B cell (primary cell): ENCODE results near the gene PML. TPM values are rescaled to one million over a fixed set of nuclear protein-coding genes. Genes with fewer than 3 reads are reported as not detected.

ENCODE experiments used
- ATAC-seq: fragments of 200-7000 bp; cut with Tn5 transposase; one replicate; pipeline ENCODE4 v1.10.0; 2021; ENCODE audit warnings: low read depth, mild to moderate bottlenecking, moderate number of reproducible peaks, moderate library complexity
- CTCF ChIA-PET: fragments of 350-600 bp; sonication (Branson Sonifier 250); formaldehyde crosslinking; loops from one replicate; lab custom pipeline; 2021; ENCODE audit warnings: antibody characterized with exemption, inconsistent platforms; lab: Charles Lee
- POLR2A ChIA-PET: fragments of 350-600 bp; sonication (Branson Sonifier 250); formaldehyde crosslinking; loops from one replicate; lab custom pipeline; 2021; ENCODE audit warnings: antibody characterized with exemption; lab: Charles Lee
- DNase-seq: peaks from one replicate; pipeline ENCODE4 v3.0.0; 2013
- H2AFZ ChIP-seq: 2 replicates; pipeline ENCODE4 v1.6.1; 2012; ENCODE audit warnings: mild to moderate bottlenecking, low read depth, low read length; ENCODE audit not compliant: insufficient read depth, poor library complexity, severe bottlenecking
- H3K27ac ChIP-seq, 2 donors: 1 replicate in 1 of 2; 2 replicates in 1 of 2; pipeline ENCODE4 v1.5.1; 2012 to 2013; ENCODE audit warnings: low read length in 2 of 2, mild to moderate bottlenecking in 2 of 2, moderate library complexity in 1 of 2
- H3K27me3 ChIP-seq, 4 experiments: fragments of 200-600 bp in 1 of 4; sonication (generic) in 1 of 4; replicated peaks in 1 of 4; 1 replicate in 2 of 4; 2 replicates in 2 of 4; pipeline versions ENCODE4 v1.6.1 to v1.7.0; 2013 to 2016; ENCODE audit warnings: low read length in 3 of 4, mild to moderate bottlenecking in 2 of 4, mixed read lengths in 1 of 4, moderate library complexity in 1 of 4; ENCODE audit not compliant: insufficient read depth in 4 of 4, control insufficient read depth in 3 of 4; ENCODE audit errors: control extremely low read depth in 1 of 4
- H3K36me3 ChIP-seq, 2 experiments: replicated peaks in 1 of 2; 1 replicate in 1 of 2; 2 replicates in 1 of 2; pipeline versions ENCODE4 v1.6.1 to v1.7.1; 2013; ENCODE audit warnings: low read length in 1 of 2; ENCODE audit not compliant: insufficient read depth in 2 of 2, control insufficient read depth in 1 of 2; ENCODE audit errors: control extremely low read depth in 1 of 2, extremely low read depth in 1 of 2
- H3K4me1 ChIP-seq, 2 donors: fragments of 200-600 bp in 1 of 2; sonication (generic) in 1 of 2; 1 replicate in 1 of 2; 2 replicates in 1 of 2; pipeline versions ENCODE4 v1.5.1 to v1.6.1; 2013 to 2017; ENCODE audit warnings: low read length in 2 of 2; ENCODE audit not compliant: control insufficient read depth in 2 of 2, insufficient read depth in 2 of 2
- H3K4me2 ChIP-seq: replicated peaks from 2 replicates; pipeline ENCODE3; 2012; ENCODE audit warnings: mild to moderate bottlenecking, low read depth, low read length; ENCODE audit not compliant: poor library complexity, severe bottlenecking
- H3K4me3 ChIP-seq, 5 experiments: fragments of 200-600 bp in 1 of 5; sonication (generic) in 1 of 5; 1 replicate in 3 of 5; 2 replicates in 2 of 5; pipeline versions ENCODE4 v1.5.1 to v1.7.0; 2011 to 2016; ENCODE audit warnings: low read length in 4 of 5, mild to moderate bottlenecking in 4 of 5, low read depth in 2 of 5, control low read depth in 1 of 5, moderate library complexity in 1 of 5; ENCODE audit not compliant: insufficient read depth in 1 of 5; ENCODE audit errors: control extremely low read depth in 1 of 5, extremely low read depth in 1 of 5
- H3K79me2 ChIP-seq: fragments of 200-600 bp; sonication (generic); one replicate; pipeline ENCODE4 v1.6.0; 2016; ENCODE audit warnings: low read length; ENCODE audit not compliant: control insufficient read depth, insufficient read depth
- H3K9ac ChIP-seq: fragments of 200-600 bp; sonication (generic); 2 replicates; pipeline ENCODE4 v1.6.1; 2017; ENCODE audit warnings: mild to moderate bottlenecking, low read length, moderate library complexity
- H3K9me3 ChIP-seq, 3 donors: one replicate each; pipeline versions ENCODE4 v1.6.1 to v1.7.1; 2013; ENCODE audit warnings: low read length in 2 of 3; ENCODE audit not compliant: control insufficient read depth in 2 of 3, insufficient read depth in 1 of 3; ENCODE audit errors: control extremely low read depth in 1 of 3
- H4K20me1 ChIP-seq: 2 replicates; pipeline ENCODE4 v1.6.0; 2012; ENCODE audit warnings: mild to moderate bottlenecking, low read length; ENCODE audit not compliant: insufficient read depth, control insufficient read depth, poor library complexity, severe bottlenecking
- H3K27ac Mint-ChIP-seq: one replicate; pipeline ENCODE4 v1.8.0; 2021; ENCODE audit warnings: mixed read lengths
- H3K27me3 Mint-ChIP-seq: one replicate; pipeline ENCODE4 v1.8.0; 2021; ENCODE audit warnings: mixed read lengths
- H3K4me1 Mint-ChIP-seq: one replicate; pipeline ENCODE4 v1.8.0; 2021; ENCODE audit warnings: mixed read lengths
- H3K4me3 Mint-ChIP-seq: one replicate; pipeline ENCODE4 v1.8.0; 2021; ENCODE audit warnings: mixed read lengths
- H3K9me3 Mint-ChIP-seq: one replicate; pipeline ENCODE4 v1.8.0; 2022; ENCODE audit warnings: mixed read lengths; ENCODE audit not compliant: insufficient read depth
- EZH2 ChIP-seq: IDR thresholded peaks from 2 replicates; pipeline ENCODE4 v1.6.1; 2012; ENCODE audit warnings: borderline replicate concordance, low read depth, mild to moderate bottlenecking, moderate library complexity, low read length; ENCODE audit not compliant: insufficient read depth, poor library complexity, severe bottlenecking
- WGBS: methylation state at CpG from one replicate; pipeline ENCODE4 v1.1.5; 2013; ENCODE audit warnings: missing lambda C conversion rate; ENCODE audit not compliant: insufficient coverage; 5-methylcytosine and 5-hydroxymethylcytosine counted together
- intact Hi-C: fragments of 100-400 bp; cut with micrococcal nuclease; formaldehyde crosslinking; loops from one replicate; pipeline ENCODE4 v1.10.0; 2022
- polyA plus RNA-seq: library from polyadenylated mRNA; depleted of rRNA; stranded (reverse); fragments of >200 nt; gene quantifications from 2 replicates; pipeline ENCODE4 v1.2.3, GENCODE V29; 2012
- total RNA-seq, 2 donors: library from RNA; stranded (reverse); fragments of 120-200 nt in 1 of 2; gene quantifications; 1 replicate in 1 of 2; 2 replicates in 1 of 2; pipeline versions ENCODE4 v1.2.3 to v1.2.4, GENCODE V29; 2013 to 2022
- TF ChIP-seq, protein P1 (sequence below): fragments of 200-600 bp; IDR thresholded peaks from one replicate; pipeline ENCODE4 v1.8.0; 2022; ENCODE audit warnings: antibody characterized with exemption, mild to moderate bottlenecking

The PML gene
- total and polyA plus RNA-seq, 2 donors (not counting 1 experiment from before 2014, with no cell fraction given): 59.2 to 66.3 TPM

DNA sequence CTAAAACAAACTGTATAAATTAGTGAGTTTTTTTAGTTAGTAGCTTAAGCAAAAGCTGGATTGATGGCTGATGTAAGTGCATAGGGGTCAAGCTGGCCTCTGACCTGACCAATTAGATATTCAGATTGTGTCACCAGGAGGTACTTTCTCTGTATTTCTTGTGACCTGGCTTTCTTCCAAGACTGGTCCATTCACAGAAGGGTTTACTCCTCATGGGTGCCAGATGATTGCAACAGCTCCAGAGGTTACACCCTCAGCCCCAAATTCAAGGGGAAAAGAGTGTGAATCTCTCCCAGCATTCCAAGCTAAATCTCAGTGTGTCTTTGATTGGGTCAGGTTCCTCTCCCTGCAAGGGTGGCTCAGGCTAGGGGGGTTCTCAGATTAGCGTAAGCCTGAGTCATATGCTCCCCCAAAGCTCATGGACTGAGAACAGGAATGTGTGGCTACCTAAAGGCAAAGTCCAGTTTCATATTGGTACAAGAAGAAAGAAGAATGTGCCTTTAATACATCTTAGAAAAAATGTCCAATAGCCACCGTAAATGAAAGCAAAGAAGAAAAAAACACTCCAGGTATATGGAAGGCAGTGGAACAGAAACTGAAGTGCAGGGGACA lies 16.5 kb downstream of the PML start:
- intact Hi-C loops: no loop called here
- no peak for ATAC-seq
- no peak overlapping the region for H3K27ac Mint-ChIP-seq
- H2AFZ ChIP-seq: no peak overlapping the region
- no peaks in the 10 kb centered on the region for H3K27me3 Mint-ChIP-seq
- DNase-seq: no peak
- 40% methylated on average over 1 of the region's 2 CpGs for WGBS
- peaks cover 0 to 3% (median 0%) of the 10 kb centered on the region in 3 donors for H3K9me3 ChIP-seq
- H3K27me3 ChIP-seq: no peaks in the 10 kb centered on the region
- H4K20me1 ChIP-seq: peaks cover 56% of the 10 kb centered on the region
- H3K9me3 Mint-ChIP-seq: no peaks in the 10 kb centered on the region
- no peak overlapping the region for H3K4me2 ChIP-seq
- H3K4me1 Mint-ChIP-seq: peaks cover 53% of the 10 kb centered on the region
- POLR2A ChIA-PET: no interaction called here
- H3K9ac ChIP-seq: no peak overlapping the region
- no peak overlapping the region for H3K4me3 ChIP-seq
- H3K27ac ChIP-seq: no peak overlapping the region
- H3K36me3 ChIP-seq: peaks cover 0 to 32% of the 10 kb centered on the region in 2 experiments
- peaks cover 28 to 46% of the 10 kb centered on the region in 2 donors for H3K4me1 ChIP-seq
- H3K79me2 ChIP-seq: peaks cover 98% of the 10 kb centered on the region
- CTCF ChIA-PET: interaction anchor here (1.3 to 2.2 kb wide), 3 partner anchors 17 to 38 kb away, joined by 4 to 9 read pairs (median 7); partner anchors contain the start of gene PML
- no peak overlapping the region for H3K4me3 Mint-ChIP-seq
- TF ChIP-seq, protein P1, sequence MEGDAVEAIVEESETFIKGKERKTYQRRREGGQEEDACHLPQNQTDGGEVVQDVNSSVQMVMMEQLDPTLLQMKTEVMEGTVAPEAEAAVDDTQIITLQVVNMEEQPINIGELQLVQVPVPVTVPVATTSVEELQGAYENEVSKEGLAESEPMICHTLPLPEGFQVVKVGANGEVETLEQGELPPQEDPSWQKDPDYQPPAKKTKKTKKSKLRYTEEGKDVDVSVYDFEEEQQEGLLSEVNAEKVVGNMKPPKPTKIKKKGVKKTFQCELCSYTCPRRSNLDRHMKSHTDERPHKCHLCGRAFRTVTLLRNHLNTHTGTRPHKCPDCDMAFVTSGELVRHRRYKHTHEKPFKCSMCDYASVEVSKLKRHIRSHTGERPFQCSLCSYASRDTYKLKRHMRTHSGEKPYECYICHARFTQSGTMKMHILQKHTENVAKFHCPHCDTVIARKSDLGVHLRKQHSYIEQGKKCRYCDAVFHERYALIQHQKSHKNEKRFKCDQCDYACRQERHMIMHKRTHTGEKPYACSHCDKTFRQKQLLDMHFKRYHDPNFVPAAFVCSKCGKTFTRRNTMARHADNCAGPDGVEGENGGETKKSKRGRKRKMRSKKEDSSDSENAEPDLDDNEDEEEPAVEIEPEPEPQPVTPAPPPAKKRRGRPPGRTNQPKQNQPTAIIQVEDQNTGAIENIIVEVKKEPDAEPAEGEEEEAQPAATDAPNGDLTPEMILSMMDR: no peak
- TF ChIP-seq EZH2: no peak

DNA sequence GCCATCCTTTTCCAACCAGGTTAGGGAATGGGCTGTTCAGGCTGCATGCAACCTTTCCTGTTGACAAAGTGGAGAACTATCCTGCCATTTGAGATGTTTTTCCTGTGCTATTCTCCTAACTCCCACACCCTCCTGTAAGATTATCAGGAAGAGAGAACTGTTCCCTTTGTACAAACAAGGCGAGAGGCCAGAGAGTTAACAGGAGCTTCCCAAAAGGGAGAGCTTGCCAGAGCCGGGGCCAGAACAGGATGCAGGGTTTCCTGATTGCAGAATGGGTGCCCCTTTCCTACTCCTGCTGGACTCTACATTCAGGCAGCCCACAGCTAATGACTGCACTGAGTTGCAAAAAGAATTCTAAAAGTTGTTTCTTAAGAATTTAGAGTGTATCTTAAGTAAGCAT lies 17.1 kb downstream of the PML start:
- Histone ChIP-seq H2AFZ (no peak overlapping the region), H3K79me2 (peaks cover 97% of the 10 kb centered on the region), H3K36me3 (peaks cover 0 to 32% of the 10 kb centered on the region in 2 experiments), H3K27me3 (no peaks in the 10 kb centered on the region), H3K27ac (no peak overlapping the region), H3K4me2 (no peak overlapping the region), H3K9me3 (peaks cover 0 to 3% (median 0%) of the 10 kb centered on the region in 3 donors), H3K9ac (no peak overlapping the region), H3K4me1 (peaks cover 22 to 41% of the 10 kb centered on the region in 2 donors), H4K20me1 (peaks cover 54% of the 10 kb centered on the region), H3K4me3 (no peak overlapping the region)
- intact Hi-C loops: no loop called here
- TF ChIP-seq, protein P1: no peak
- TF ChIP-seq EZH2: no peak
- ATAC-seq: no peak
- H3K27ac Mint-ChIP-seq: no peak overlapping the region
- no peaks in the 10 kb centered on the region for H3K27me3 Mint-ChIP-seq
- DNase-seq: no peak
- no peaks in the 10 kb centered on the region for H3K9me3 Mint-ChIP-seq
- CTCF ChIA-PET: interaction anchor here (1.4 to 2.2 kb wide), 4 partner anchors 17 to 39 kb away, joined by 4 to 9 read pairs (median 6); partner anchors contain the start of gene PML
- POLR2A ChIA-PET: no interaction called here
- H3K4me3 Mint-ChIP-seq: no peak overlapping the region
- peaks cover 51% of the 10 kb centered on the region for H3K4me1 Mint-ChIP-seq
- 32% methylated on average over 2 of the region's 2 CpGs for WGBS
